ENCODE results near the gene LGSN.
"Not testable (repeated sequence)": the region's sequence is repeated elsewhere in the genome, so short reads cannot be mapped to it uniquely, and the experiment has no call there.

LGSN gene

GRCh38 chr6:63245909-63246308 lies 73.9 kb downstream of the LGSN start:
- DNase-seq (ENCODE audit: low read depth) = no peak
- TF ChIP-seq CTCF (conservative IDR thresholded peaks at IDR 0.05; ENCODE audit: low read depth, low read length) = no peak
- no peak overlapping the region for H3K4me3 ChIP-seq (ENCODE audit: low read depth, low read length)

- H3K4me3 ChIP-seq (ENCODE audit: low read depth, low read length) = no peak overlapping the region
- no peak for DNase-seq (ENCODE audit: low read depth)
- TF ChIP-seq CTCF (conservative IDR thresholded peaks at IDR 0.05; ENCODE audit: low read depth, low read length) = no peak
Observed at GRCh38 chr6:63245420-63245819, 74.4 kb downstream of the LGSN start.

GRCh38 chr6:63236398-63236817 lies 83.4 kb downstream of the LGSN start:
- DNase-seq (ENCODE audit: low read depth) = no peak
- TF ChIP-seq CTCF (conservative IDR thresholded peaks at IDR 0.05; ENCODE audit: low read depth, low read length) = no peak
- no peak overlapping the region for H3K4me3 ChIP-seq (ENCODE audit: low read depth, low read length)

- not testable (repeated sequence) for H3K4me3 ChIP-seq (ENCODE audit: low read depth, low read length); DNase-seq (ENCODE audit: low read depth)
Observed at GRCh38 chr6:63230511-63230910, 89.3 kb downstream of the LGSN start.

- not testable (repeated sequence) for H3K4me3 ChIP-seq (ENCODE audit: low read depth, low read length); DNase-seq (ENCODE audit: low read depth)
Observed at GRCh38 chr6:63230027-63230426, 89.8 kb downstream of the LGSN start.

GRCh38 chr6:63227928-63228894 lies 91.6 kb downstream of the LGSN start:
- not testable (repeated sequence) for H3K4me3 ChIP-seq (ENCODE audit: low read depth, low read length); DNase-seq (ENCODE audit: low read depth)

- DNase-seq (ENCODE audit: low read depth); H3K4me3 ChIP-seq (ENCODE audit: low read depth, low read length): not testable (repeated sequence)
Observed at GRCh38 chr6:63225987-63226386, 93.8 kb downstream of the LGSN start.
